GM18951 (cell line): ENCODE measurements around the gene ZNF672.

ENCODE experiments used
- POLR2A ChIP-seq: IDR thresholded peaks from 4 replicates; pipeline ENCODE4 v1.6.1; 2011; ENCODE audit warnings: mild to moderate bottlenecking; ENCODE audit not compliant: insufficient read length, insufficient read depth; ENCODE audit errors: extremely low read depth
- in situ Hi-C: fragments of 300-500 bp; cut with MboI; formaldehyde crosslinking; loops from one replicate; pipeline ENCODE4 v1.12.0; 2022; ENCODE audit warnings: low sequenced_read_pairs, mixed read lengths, inconsistent platforms; ENCODE audit not compliant: unreplicated experiment

Gene ZNF672

DNA sequence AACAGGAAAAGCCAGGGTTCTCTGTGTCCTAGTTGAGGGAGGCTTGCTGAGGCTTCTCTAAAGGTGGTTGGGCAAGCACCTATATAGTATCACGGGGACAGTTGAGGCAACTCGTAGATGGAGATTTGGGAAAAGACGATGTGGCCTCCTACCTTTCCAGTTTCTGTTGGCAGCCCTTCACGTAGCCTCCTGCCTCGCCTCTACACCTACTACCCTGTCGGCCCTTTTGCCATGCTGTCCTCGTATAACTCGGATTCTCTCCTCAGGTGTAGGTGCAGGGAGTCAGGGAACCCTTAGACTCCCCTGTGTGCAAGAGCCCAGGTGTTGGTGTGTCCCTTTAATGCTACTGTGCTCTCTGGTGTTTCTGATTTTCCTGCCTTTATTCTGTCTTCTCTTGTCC is 10.6 kb downstream of the ZNF672 start:
- TF ChIP-seq POLR2A, result no peak
- in situ Hi-C loops, result no loop called here

DNA sequence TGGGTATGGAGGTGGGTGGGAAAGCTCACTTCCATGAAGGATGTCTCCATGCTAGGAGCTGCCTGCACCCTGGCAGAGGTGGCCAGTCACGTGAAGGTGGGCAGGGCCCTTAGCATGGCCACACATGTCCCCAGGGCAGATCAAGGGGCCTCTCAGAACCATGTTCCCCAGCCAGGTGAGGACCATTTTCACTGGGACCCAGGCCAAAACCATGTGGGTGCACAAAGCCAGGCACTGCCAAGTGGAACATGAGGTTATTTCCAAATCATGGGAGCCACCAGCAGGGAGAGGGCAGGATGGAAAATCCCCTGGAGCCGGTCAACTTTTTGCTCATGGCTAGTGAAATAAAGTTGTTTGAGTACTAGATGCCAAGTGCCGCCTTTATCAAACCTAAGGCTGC is 11.1 kb downstream of the ZNF672 start:
- no peak for TF ChIP-seq POLR2A
- in situ Hi-C loops, result no loop called here

DNA sequence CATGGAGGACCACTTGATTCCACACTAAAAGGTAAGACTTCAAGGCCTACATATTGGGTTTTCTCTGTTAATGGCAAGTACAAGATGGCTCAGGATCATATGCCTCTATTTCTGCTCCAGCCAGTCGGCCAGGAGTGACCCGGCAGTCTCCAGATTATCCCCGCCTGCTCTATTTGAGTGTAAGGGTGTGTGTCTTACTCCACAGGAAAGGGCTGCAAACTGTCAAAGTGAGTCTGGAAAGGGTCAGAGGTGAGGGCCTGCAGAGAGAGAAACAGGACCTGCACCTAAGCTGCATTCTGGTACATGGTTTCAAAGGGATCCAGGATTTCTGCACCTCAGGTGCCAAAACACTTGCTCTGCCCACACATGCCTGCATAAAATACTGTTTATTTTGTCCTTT is 11.6 kb downstream of the ZNF672 start:
- in situ Hi-C loops, result no loop called here
- no peak for TF ChIP-seq POLR2A

DNA sequence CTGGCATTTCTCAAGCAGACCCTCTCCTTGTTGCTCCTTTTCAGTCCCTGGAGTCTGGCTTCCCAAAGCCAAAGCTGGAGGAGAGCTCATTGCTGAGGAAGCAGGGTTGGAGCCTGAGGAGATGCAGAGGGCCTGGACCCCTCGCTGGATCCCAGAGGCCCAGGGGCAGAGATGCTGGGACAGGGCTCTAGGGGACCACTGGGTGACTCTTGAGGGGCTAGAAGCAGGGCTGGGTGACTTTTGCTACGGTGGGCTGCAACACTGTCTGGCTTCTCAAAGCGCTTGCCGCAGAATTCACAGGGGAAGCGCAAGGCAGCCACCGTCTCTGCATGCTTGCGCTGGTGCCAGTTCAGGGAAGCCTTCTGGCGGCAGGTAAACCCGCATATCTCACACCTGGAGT is 12.1 kb downstream of the ZNF672 start:
- TF ChIP-seq POLR2A, result no peak
- in situ Hi-C loops, result no loop called here

DNA sequence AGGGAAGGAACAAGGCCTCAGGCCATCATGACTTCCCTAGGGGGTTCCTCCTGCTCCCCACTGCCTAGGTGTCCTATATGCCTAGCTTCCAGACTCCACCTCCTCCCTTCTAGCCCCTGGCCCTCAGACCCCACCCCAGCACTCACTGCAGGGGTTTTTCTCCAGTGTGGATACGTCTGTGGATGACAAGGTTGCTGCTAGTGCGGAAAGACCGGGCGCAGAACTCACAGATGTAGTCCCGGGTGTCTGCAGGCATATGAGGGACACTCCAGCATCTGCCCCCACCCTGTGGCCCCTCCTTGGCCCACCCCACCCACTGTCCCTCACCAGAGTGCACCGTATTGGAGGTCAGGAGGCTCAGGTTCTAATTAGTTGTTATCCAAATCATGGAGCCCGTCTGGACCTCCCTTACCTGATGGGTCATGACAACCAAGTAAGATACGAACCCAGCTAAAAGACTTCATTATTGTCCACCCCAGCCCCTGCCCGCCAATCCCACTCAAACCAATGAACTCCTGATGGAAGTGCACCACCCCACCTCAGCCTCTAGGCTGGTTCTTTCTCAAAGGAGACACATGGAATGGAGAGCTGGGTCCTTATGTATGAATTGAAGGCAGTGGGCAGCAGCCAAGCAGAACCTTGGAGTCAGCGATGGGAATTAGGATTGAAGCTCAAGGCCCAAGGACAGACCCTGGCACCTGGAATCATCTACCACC is 12.7 kb downstream of the ZNF672 start:
- no peak for TF ChIP-seq POLR2A
- in situ Hi-C loops, result no loop called here

DNA sequence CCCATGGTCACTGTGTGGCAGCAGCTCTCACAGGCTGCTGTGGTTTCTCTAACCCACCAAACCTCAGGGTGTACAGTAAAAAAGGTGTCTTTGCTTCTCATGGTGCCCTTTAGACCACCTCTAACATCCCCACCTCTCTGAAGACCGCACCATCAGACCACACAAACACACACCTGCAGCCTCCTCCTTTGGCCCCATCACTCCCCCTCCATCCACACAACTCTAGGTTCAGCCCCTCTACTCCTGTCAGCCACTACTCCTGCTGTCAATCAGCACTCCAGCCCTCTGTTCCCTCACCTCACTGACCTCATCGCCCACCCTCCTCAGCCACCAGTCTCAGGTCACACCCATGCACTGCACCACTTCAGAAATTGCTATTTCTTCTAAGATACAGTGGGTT is 13.4 kb downstream of the ZNF672 start:
- TF ChIP-seq POLR2A, result no peak
- in situ Hi-C loops, result no loop called here

DNA sequence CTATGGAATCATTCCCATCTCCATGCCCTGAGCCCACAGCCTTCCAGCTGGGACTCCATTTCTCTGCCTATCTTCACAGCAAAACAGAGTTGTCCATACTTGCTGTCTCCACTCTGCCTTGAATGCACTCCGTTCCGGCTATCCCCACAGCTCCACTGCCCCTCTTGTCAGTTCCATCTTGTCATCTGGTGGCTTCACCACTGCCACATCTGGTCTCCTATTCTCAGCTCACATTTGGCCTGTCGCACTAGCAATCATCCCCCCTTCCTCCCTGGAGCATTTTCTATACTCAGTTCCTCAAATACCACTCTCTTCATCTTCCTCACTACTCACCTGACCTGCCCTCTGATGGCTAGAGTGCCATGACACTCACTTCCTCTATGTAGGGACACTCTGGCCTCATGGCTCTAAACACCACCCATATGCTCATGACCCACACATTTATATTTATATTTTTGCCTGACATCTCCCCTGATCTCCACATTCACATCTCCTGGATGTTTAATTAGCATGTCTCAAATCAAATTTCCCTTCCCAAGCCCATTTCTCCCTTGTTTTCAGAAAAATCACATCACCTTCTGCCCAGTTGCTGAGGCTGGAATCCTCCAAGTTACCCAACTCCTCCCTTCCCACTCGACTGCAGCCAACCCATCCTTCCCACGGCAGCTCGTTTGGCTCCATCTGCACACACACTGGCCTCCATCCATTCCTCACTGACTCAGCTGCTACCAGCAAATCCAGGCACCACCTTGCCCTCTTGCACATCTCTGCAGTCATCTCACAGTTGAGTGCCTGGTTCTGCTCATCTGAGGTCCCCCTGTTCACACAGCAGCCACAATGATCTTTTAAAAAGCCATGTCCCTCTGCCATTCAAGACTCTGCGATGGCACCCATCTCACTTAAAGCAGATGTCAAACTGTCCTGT is 14.7 kb downstream of the ZNF672 start:
- TF ChIP-seq POLR2A, result no peak
- in situ Hi-C loops, result no loop called here

DNA sequence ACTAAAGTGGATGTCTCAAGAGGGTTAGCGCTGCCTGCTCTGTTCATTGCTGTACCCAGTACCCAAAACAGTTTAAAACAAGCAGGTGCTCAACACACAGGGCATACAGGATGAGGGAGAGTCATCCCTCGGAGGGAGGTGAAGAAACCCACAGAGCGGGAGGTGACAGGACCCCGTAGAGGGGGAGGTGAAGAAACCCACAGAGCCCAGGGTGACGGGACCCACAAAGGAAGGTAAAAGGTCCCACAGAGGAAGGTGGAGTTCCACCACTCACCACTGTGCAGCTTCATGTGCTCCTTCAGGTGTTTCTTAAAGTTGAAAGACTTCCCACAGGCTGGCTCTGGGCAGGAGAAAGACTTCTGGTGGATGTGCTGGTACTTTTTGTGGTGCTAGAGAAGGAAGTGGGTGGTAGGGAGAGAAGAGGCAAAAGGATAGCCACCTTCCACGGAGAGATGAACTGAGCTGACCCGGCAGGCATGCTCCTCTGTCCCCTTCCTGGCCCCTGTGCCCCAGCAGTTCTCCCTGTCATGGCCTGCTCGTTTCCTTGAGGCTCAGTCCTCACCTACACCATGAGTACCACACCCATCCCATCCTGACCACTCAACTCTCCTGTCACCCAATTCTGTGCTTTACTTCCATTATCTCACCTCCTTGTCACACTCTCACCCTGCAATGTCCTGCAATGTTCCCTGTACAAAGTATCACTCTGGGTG is 15.8 kb downstream of the ZNF672 start:
- no peak for TF ChIP-seq POLR2A

DNA sequence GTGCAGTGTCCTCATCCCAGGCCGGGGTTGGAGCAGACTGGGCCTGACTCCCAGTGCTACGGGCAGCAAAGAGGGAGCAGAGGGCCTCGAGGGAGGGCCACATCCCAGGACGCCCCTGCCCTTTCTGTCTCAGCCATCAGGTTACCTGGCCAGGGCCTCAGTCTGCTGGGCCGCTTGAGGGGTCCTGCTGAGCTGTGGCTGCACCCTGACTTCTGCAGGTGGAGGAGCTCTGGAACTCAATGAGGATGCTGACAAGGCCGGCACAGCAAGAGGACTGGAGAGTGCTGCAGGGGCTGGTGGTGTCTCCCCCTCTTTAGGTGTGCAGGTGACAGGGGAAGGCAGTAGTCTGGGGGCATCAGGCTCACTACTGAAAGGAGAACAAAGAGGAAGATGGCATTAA is 17.6 kb downstream of the ZNF672 start:
- in situ Hi-C loops, result no loop called here
- no peak for TF ChIP-seq POLR2A

More for the DNA sequence above, 15.8 kb downstream of the ZNF672 start:
- in situ Hi-C loops, result no loop called here

DNA sequence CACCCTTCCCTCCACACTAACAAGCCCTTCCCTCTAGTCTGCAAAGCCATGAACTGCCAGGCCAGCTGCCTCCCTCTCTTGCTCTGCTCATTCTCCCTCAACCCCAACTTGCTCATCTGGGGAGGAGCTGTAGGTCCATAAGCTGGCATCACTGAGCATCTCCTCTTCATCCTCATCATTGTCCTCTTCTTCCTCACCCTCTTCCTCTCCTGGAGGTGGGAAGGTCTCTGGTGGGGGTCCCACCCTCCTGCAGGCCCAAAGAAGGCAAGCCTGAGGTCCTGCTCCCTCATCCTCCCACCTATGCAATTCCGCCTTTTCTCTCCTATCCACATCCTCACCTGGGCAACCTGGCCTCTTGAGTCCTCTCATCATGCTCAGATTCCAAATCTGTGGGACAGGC is 18.2 kb downstream of the ZNF672 start:
- TF ChIP-seq POLR2A, result no peak
- in situ Hi-C loops, result no loop called here

DNA sequence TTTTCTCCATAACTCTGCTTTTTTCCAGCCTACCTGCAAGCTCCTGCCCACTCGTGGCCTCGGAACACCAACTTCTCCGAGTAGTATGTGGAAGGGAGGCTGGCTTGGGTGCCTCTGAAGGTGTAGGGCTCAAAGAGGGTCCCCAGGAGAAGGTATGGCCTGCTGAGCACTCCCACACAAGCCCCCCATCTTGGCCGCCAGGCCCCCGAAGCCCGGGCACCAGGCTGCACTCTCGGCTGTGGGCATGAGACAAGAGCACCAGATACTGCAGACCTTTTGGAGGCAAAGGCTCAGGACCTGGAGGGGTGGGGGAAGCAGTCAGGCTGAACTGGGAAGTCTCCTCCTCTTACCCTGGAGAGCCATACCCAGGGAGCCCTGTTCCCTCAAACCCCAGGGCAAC is 19.2 kb downstream of the ZNF672 start:
- no peak for TF ChIP-seq POLR2A
- in situ Hi-C loops, result no loop called here

DNA sequence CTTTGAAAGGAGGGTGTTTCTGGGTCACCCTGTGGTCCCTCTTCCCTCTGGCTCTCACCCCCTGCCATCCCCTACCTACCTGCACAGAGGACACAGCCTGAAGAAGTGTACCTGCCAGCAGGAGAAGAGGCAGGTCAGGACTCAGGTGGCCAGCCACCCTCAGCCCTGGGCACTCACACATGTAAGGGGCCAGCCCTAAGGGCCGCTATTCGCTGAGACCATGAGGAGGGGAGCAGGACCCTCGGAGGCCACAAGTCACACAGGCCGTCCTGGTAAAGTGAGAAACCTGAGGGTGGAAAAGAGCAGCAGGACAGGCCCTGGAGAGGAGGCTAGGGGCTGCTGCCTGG is 19.7 kb downstream of the ZNF672 start:
- in situ Hi-C loops, result no loop called here
- TF ChIP-seq POLR2A, result no peak

DNA sequence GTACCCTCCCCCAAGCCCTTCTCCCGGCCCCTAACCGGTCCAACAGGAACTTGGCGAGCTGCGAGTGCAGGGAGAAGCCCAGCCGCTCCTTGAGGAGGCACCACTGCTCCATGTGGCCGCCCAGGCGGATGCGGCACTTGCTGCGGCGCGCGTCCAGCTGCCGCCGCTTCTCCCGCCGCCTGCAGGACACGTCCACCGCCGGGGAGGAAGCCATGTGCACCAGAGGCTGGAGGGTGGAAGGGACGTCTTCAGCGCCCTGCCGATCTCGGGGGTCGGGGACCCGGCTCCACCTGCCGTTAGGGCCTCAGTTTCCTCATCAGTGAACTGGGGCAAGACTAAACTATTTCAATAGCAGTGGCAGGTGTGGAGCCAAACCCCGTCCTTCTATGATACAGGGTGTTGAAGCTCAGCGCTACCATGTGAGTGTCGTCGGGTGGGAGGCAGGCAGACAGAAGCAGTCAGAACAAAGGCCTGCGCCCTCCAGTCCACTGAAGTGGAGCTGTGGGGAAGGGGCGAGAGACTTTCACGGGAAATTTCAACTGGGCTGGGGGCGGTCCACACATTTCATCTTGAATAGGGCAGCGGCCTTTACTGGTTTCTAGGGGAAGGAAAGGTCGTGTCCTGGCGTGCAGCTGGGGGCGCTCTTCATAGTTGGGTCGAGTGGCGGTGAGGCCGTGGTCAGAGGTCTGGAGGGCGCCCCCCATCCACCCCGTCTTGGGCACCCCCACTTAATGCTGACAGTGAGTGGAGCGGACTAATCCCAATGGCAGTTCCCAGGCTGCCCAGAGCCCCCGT is 20.3 kb downstream of the ZNF672 start:
- in situ Hi-C loops, result no loop called here
- peak; percentile 38 for TF ChIP-seq POLR2A
